ENCODE measurements around the gene ARHGAP26. TPM values are rescaled to one million over a fixed set of nuclear protein-coding genes. Genes with fewer than 3 reads are reported as not detected.

ARHGAP26 gene
- total and polyA plus RNA-seq, 2 of the 4 experiments (the other 2 are of a cell fraction): 0.54 to 0.56 TPM

DNA sequence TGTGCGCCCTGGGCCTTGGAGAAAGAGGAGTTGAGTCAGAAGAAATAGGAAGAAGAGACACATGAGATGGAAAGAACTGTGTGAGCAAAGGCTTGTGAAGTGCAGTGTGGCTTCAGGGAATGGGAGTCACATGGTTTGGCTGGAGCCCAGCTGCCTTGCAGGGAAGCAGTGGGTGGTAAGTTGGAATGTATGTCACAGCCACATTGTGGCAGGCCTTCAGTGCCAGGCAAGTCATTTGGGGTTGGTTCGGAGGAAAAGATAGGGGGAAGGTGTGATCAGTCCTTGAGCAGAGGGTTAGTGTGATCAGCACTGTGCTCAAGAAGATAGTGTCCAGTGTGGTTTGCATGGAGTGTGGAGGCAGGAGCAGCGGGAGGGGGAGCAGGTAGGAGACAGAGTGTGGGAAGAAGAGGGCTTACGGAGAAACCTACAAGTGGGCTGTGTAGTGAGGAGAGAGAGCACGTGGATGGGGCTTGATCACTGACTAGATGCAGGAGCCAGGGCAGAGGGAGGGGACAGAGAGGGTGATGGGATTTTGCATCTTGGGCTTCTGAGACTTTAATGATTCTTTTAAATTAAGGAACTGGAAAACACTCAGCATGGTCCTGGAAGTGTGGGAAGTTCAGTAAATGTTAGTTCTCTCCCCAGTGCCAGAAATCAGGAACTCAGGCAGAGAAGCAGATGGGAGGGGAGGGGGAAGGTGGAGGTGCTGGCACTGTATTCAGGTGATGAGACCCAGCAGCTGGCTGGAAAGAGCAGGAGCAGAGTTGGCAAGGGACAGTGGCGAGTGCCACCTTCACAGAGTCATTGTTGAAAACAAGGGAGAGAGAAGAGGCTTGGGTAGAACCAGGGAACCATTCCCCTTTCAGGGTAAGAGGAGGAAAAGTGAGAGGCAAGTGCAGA is 46.6 kb downstream of the ARHGAP26 start:
- H4K8ac ChIP-seq (ENCODE audit: low read depth in 2 of 2, low read length in 2 of 2): no peak overlapping the region
- no peak for TF ChIP-seq NFE2L2 (IDR thresholded peaks at IDR 0.05; ENCODE audit: low read depth, low read length)
- TF ChIP-seq RCOR1 (IDR thresholded peaks at IDR 0.05; ENCODE audit: insufficient replicate concordance, low read length): no peak
- TF ChIP-seq, protein P1, sequence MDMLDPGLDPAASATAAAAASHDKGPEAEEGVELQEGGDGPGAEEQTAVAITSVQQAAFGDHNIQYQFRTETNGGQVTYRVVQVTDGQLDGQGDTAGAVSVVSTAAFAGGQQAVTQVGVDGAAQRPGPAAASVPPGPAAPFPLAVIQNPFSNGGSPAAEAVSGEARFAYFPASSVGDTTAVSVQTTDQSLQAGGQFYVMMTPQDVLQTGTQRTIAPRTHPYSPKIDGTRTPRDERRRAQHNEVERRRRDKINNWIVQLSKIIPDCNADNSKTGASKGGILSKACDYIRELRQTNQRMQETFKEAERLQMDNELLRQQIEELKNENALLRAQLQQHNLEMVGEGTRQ (IDR thresholded peaks at IDR 0.05; ENCODE audit: low read depth, low read length): peak; percentile 75
- no peak for TF ChIP-seq RFX5 (IDR thresholded peaks at IDR 0.05; ENCODE audit: low read depth, low read length)
- no peak for TF ChIP-seq MXI1 (IDR thresholded peaks at IDR 0.05; ENCODE audit: borderline replicate concordance, low read depth, low read length)
- H3K27me3 ChIP-seq (ENCODE audit: control insufficient read depth, insufficient read depth, low read length): no peaks in the 10 kb centered on the region
- in situ Hi-C loops (cut with MboI; ENCODE audit: low sequenced_read_pairs): no loop called here
- H3K27ac ChIP-seq (ENCODE audit: insufficient read depth, low read length): no peak overlapping the region
- H4K20me1 ChIP-seq (ENCODE audit: insufficient read depth, low read length): no peaks in the 10 kb centered on the region
- H2AK5ac ChIP-seq (ENCODE audit: low read depth, low read length): peak overlapping the region; percentile 75
- no peak overlapping the region for H3K4me3 ChIP-seq (ENCODE audit: insufficient read depth, low read depth, low read length)
- H3K18ac ChIP-seq (ENCODE audit: low read depth, low read length): no peak overlapping the region
- H3K79me1 ChIP-seq (ENCODE audit: low read depth in 1 of 2, low read length in 2 of 2): no peaks in the 10 kb centered on the region
- intact Hi-C loops (cut with micrococcal nuclease): no loop called here
- no peak overlapping the region; the same call in 1 of the 2 replicates for H4K91ac ChIP-seq (ENCODE audit: insufficient read depth, low read depth, low read length)
- ATAC-seq (ENCODE audit: low read depth): peak; percentile 58
- no TSS peak for BruUV-seq (replicated peaks)
- H3K4ac ChIP-seq (ENCODE audit: low read depth, low read length): peak overlapping the region; percentile 45; the same call in 1 of the 2 replicates
- H3K9me3 ChIP-seq (ENCODE audit: control insufficient read depth, insufficient read depth, low read length): no peaks in the 10 kb centered on the region
- peak; percentile 57 for DNase-seq
- dilution Hi-C loops (cut with HindIII; ENCODE audit: low sequenced_read_pairs, unreplicated experiment): no loop called here
- peak overlapping the region; percentile 67 for H2AFZ ChIP-seq (replicated peaks; ENCODE audit: low read length, poor library complexity)
- 35% methylated on average over 2 of the region's 6 CpGs; no CpG with 5 or more reads in 1 of the 2 experiments for WGBS, 2 experiments (ENCODE audit: extremely low coverage in 2 of 2, insufficient read length in 1 of 2)
- peaks cover 15% of the 10 kb centered on the region for H3K9me1 ChIP-seq (ENCODE audit: insufficient read depth, low read length)
- no peak overlapping the region for H4K5ac ChIP-seq (ENCODE audit: low read depth, low read length)
- no peak overlapping the region for H3K23ac ChIP-seq (ENCODE audit: low read depth, low read length)
- peak overlapping the region; percentile 73; the same call in 1 of the 2 replicates for H3K14ac ChIP-seq (replicated peaks; ENCODE audit: low read depth, low read length)
- no peak overlapping the region for H3K4me2 ChIP-seq (ENCODE audit: low read depth, low read length)
- H3K56ac ChIP-seq (ENCODE audit: extremely low read depth, insufficient read depth, low read length): no peak overlapping the region
- peaks cover 16% of the 10 kb centered on the region for H3K4me1 ChIP-seq (ENCODE audit: control insufficient read depth, insufficient read depth, low read length)
- peak overlapping the region; percentile 7; the same call in 1 of the 3 replicates for H2BK15ac ChIP-seq (ENCODE audit: low read depth, low read length)
- H2BK5ac ChIP-seq (ENCODE audit: low read depth, low read length, poor library complexity, severe bottlenecking): no peak overlapping the region
- peak overlapping the region; percentile 44; the same call in 1 of the 2 replicates for H2BK20ac ChIP-seq (ENCODE audit: low read depth, low read length)
- H3K9ac ChIP-seq (ENCODE audit: low read depth, low read length): no peak overlapping the region
- 0 out of 2 replicates have a peak overlapping the region, but pooled peaks have one; percentile 12 for H2BK120ac ChIP-seq (ENCODE audit: low read depth, low read length)
- ChIA-PET POLR2A (ENCODE audit: unreplicated experiment) (no interaction called here), CTCF (no interaction called here)
- H2AK9ac ChIP-seq (replicated peaks; ENCODE audit: low read depth, low read length, poor library complexity): peak overlapping the region; percentile 51
- no peaks in the 10 kb centered on the region for H3K36me3 ChIP-seq (ENCODE audit: control insufficient read depth, insufficient read depth, low read length)
